Measurements from ENCODE around the gene SETX.

- TF ChIP-seq CTCF (IDR thresholded peaks at IDR 0.05; ENCODE audit: low read depth, low read length) (no peak), POLR2A (IDR thresholded peaks at IDR 0.05; ENCODE audit: extremely low read depth, insufficient read length) (no peak), MAX (IDR thresholded peaks at IDR 0.05; ENCODE audit: low read depth, low read length) (no peak)
Measured at GRCh38 chr9:132333556-132333955, 21.2 kb downstream of the SETX start.
